GM19455 (cell line): Measurements from ENCODE around the gene MAK.
"Not testable (repeated sequence)": the region's sequence is repeated elsewhere in the genome, so short reads cannot be mapped to it uniquely, and the experiment has no call there.

Experiments
- ATAC-seq: cut with Tn5 transposase; IDR thresholded peaks from one replicate; pipeline ENCODE4 v1.9.1; 2021; ENCODE audit not compliant: unreplicated experiment

Gene MAK

GRCh38 chr6:10837995-10838793 is at the start of gene MAK:
Gene MAK (minus strand): TSS chr6:10838539. CDS start chr6:10830648, 7,891 bp downstream.
- ATAC-seq, result peak; percentile 85

GRCh38 chr6:10886691-10887502 is 48.6 kb upstream of the MAK start, which contains the start of gene SYCP2L:
Gene SYCP2L (plus strand): TSS chr6:10887052. CDS start chr6:10887127, 75 bp downstream.
- no peak for ATAC-seq

DNA sequence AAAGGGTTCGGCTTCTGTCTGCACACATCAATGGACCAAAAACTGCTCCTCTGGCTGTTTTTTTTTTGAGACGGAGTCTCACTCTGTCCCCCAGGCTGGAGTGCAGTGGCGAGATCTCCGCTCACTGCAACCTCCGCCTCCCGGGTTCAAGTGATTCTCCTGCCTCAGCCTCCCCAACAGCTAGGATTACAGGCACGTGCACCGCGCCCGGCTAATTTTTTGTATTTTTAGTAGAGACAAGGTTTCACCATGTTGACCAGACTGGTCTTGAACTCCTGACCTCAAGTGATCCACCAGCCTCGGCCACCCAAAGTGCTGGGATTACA is 48.0 kb upstream of the MAK start:
- not testable (repeated sequence) for ATAC-seq

DNA sequence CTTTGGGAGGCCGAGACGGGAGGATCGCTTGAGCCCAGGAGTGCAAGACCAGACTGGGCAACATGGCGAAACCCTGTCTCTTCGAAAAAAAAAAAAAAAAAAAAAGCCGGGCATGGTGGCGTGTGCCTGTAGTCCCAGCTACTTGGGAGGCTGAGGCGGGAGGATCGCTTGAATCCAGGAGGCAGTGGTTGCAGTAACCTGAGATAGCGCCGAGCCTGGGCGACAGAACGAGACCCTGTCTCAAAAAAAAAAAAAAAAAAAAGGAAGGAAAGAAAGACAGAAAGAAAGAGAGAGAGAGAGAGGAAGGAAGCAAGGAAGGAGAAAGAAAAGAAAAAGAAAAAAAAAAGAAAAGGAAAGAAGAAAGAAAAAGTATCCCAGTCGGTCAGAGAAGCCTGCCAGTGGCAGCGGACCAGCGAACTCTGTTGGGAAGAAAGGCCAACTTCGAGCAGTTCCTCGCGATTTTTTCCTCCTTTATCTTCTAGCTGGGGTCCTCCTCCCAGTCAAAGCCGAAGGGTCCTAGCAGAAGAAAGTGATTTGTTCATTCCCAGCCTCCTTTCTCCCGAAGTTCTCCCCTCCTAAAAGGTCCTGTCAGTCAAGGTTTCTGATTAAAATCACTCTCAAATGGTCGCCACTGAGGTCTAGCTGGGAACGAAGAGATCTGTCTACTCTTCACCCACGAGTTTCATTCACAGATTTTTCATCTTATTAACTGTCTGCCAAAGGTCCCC is 46.1 kb upstream of the MAK start:
- ATAC-seq, result no peak

GRCh38 chr6:10883312-10884244 is 45.2 kb upstream of the MAK start:
- ATAC-seq, result no peak

DNA sequence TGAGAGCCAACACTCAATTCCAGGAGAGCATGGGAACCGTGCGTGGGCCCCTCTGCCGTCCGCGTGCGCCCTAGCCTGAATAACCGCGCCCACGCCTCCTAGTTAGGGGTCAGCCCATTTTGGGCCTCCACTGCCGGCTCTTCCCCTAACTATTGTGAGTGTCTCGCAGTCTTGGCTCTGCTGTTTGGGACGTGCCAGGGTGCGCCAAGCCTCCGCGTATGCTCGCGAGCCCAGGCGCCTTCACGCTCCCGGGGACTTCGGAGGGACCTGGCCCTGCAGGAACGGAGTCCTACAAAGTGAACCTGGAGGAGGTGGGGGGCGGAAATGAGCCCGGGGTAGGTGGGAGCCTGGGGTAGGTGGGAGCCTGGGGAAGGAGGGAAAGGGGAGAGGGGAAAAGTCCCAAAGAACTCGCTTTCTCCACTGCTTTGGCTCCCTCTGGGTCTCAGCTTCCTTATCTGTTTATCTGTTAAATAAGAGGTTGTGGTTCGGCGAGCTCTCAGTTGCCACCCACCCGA is 44.4 kb upstream of the MAK start:
- ATAC-seq, result no peak

DNA sequence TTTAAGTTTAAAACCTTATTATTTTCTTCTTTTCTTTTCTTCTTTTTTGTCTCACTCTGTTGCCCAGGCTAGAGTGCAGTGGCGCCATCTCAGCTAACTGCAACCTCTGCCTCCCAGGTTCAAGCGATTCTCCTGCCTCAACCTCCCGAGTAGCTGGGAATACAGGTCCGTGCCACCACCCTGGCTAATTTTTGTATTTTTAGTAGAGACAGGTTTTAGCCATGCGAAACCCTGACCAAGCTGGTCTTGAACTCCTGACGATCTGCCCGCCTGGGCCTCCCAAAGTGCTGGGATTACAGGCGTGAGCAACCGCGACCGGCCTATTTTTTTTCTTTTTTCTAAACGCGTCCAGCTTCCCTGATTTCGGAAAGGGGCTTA is 43.9 kb upstream of the MAK start:
- not testable (repeated sequence) for ATAC-seq

- ATAC-seq, result no peak
These were observed 42.0 kb upstream of the MAK start for GRCh38 chr6:10880366-10880765.

DNA sequence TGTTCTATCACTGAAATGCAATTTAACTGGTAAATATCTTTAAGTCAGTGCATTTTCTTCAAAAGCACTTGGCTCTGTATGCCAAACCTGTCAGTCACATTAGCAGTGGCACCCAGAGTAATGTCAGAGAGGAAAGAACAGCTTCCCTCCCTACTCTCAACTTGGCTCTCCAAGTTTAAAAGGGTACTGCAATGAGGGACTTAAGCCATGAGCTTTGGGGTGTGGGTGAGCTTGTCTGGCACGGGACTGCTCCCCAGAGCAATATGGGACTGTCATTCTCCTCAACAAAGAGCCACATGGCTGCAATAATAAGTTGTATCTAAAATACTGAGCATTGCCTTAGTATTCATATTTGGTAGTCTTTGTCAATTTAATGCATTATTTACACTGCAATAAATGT is 39.5 kb upstream of the MAK start:
- no peak for ATAC-seq

DNA sequence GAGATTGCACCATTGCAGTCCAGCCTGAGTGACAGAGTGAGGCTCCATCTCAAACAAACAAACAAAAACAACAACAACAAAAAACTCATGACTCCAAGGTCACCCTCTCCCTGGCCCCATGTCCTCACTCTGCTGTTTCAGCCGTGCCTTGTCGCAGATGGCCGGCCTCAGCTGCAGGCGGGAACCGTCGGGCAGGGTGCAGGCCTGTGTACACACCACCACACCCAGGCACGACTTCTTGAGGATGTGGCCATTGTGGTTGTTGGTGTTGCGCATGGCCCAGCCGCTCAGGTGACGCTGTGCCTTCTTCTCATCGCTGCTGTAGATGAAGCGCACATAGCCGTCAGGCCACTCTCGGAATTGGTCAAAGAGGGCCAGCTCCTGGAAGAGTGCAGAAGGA is 38.7 kb upstream of the MAK start:
- ATAC-seq, result no peak

- no peak for ATAC-seq
These were observed 36.7 kb upstream of the MAK start for GRCh38 chr6:10875026-10875425.

- no peak for ATAC-seq
These were observed 35.9 kb upstream of the MAK start for GRCh38 chr6:10874207-10874606.

GRCh38 chr6:10873374-10873773 is 35.0 kb upstream of the MAK start:
- no peak for ATAC-seq

DNA sequence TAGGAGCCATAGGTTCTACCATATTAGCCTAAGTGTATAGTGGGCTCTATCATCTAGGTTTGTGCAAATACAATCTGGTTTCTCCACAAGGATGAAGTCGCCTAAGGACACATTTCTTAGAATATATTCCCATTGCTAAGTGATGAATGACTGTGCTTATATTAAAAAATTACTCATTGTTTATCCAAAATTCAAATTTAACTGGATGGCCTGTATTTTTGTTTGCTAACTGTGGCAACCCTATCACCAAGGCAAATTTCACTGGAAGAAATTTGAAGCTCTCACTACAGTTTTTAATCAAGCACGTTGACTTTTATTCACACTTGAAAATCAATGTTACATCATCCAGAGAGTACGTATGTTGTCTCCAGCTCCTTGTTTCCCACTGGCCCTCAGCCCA is 29.6 kb upstream of the MAK start:
- ATAC-seq, result no peak

- not testable (repeated sequence) for ATAC-seq
These were observed 28.4 kb upstream of the MAK start for GRCh38 chr6:10866709-10867108.

GRCh38 chr6:10863031-10863430 is 24.7 kb upstream of the MAK start:
- ATAC-seq, result not testable (repeated sequence)

- ATAC-seq, result no peak
These were observed 24.0 kb upstream of the MAK start for GRCh38 chr6:10862361-10862760.

DNA sequence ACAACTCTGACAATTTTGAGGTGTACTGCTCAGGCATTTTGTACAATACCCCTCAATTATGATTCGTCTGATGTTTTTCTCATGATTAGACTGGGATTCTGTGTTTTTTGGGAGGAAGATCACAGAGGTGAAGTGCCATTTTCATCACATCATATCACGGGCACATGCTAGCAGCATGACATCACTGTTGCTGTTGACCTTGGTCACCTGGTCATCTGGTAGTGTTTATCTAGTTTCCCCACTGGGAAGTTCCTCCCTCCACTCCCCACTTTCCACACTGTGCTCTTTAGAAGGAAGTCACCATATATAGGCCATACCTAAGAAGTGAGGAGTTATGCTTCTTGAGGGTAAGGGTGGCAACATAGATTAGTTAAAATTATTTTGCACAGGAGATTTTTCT is 22.7 kb upstream of the MAK start:
- no peak for ATAC-seq

DNA sequence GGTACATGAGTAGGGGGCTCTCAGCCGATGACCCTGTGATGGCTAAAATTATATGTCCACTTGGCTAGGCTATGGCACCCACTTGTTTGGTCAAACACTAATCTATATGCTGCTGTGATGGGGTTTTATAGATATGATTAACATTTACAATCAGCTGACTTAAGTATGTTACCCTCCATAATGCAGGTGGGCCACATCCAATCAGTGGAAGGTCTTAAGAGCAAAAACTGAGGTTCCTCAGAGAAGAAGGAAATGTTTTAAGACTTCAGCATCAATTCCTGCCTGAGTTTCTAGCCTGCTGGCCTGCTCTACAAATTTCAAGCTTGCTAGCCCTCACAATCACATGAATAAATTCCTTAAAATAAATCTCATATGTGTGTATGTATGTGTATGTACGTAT is 18.9 kb upstream of the MAK start:
- no peak for ATAC-seq

DNA sequence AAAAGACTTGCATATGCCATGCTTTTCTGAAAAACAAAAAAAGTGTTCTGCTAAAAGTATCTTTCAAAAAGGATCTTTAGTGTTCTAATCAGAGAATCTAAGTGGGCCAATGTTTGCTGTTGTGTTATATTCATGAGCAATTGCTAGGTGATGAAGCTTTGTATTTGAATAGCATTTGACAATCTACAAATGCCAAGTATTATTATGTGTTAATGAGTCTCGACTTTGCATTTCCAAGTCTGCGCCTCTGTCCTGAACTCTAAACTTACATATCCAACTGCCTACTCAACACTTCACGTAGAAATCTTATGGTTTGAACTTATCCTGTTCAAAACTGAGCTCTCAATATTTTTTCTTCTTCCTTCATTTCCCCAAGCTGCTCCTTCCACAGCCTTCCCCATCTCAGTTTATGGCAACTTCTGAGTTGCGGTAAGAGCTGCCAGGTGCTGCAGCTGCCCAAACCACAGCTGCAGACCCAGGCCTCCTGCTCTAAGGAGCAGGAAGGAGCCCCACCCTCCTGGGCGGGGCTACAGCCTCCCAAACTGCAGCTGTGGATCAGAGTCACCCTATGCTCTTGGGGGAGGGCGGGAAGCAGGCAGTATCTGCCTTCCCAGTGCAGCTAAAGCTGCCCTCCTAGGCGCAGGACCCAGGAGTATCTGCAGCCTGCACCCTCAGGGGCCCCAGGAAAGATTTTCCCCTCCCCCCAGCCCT is 16.7 kb upstream of the MAK start:
- no peak for ATAC-seq
